ENCODE results near the gene PKN1. TPM values are rescaled to one million over a fixed set of nuclear protein-coding genes. Genes with fewer than 3 reads are reported as not detected.

Gene PKN1
- total and polyA plus RNA-seq, 2 experiments from 2014 or later: 86.8 to 201 TPM

- TF ChIP-seq REST (IDR thresholded peaks at IDR 0.05; ENCODE audit: unreplicated experiment) (no peak), CTCF (conservative IDR thresholded peaks at IDR 0.05; ENCODE audit: low read depth in 2 of 2) (no peak), ETS1 (IDR thresholded peaks at IDR 0.05) (no peak), JUNB (IDR thresholded peaks at IDR 0.05; ENCODE audit: unreplicated experiment) (no peak)
These were observed 83.8 kb downstream of the PKN1 start (continued) for GRCh38 chr19:14516746-14517438.

GRCh38 chr19:14517446-14517839 lies 84.3 kb downstream of the PKN1 start:
- DNase-seq (ENCODE audit: low spot score) (no peak), ATAC-seq (no peak)
- Histone ChIP-seq H3K4me3 (peak overlapping the region; percentile 97), H3K27me3 (ENCODE audit: insufficient read depth) (no peaks in the 10 kb centered on the region), H3K27ac (ENCODE audit: low read depth) (no peak overlapping the region), H3F3A (replicated peaks; ENCODE audit: low read depth) (peaks cover 37% of the 10 kb centered on the region), H3K79me2 (replicated peaks; ENCODE audit: insufficient read depth) (peaks cover 31% of the 10 kb centered on the region), H3K9me2 (ENCODE audit: insufficient read depth) (no peaks in the 10 kb centered on the region), H3K4me1 (ENCODE audit: insufficient read depth) (peaks cover 11% of the 10 kb centered on the region; the same call in 1 of the 2 replicates), H2AFZ (no peak overlapping the region), H3K36me3 (ENCODE audit: insufficient read depth) (peaks cover 3% of the 10 kb centered on the region), H4K20me1 (replicated peaks; ENCODE audit: insufficient read depth) (peaks cover 24% of the 10 kb centered on the region; the same call in 1 of the 2 replicates), H3K4me2 (peak overlapping the region; percentile 99)
- Mint-ChIP-seq H3K4me3 (peak overlapping the region; percentile 93), H3K36me3 (ENCODE audit: low read depth) (peaks cover 34% of the 10 kb centered on the region), H3K4me1 (peaks cover 26% of the 10 kb centered on the region), H3K27me3 (ENCODE audit: insufficient read depth, low read depth, poor library complexity) (peaks cover 11% of the 10 kb centered on the region), H3K9me3 (no peaks in the 10 kb centered on the region; the same call in 2 of the 3 replicates), H3K27ac (peak overlapping the region; percentile 81)
- TF ChIP-seq JUNB (IDR thresholded peaks at IDR 0.05; ENCODE audit: unreplicated experiment) (no peak), ZNF331 (CRISPR knock-in tag; IDR thresholded peaks at IDR 0.05; ENCODE audit: low read depth) (no peak), REST (IDR thresholded peaks at IDR 0.05; ENCODE audit: unreplicated experiment) (no peak), ETS1 (IDR thresholded peaks at IDR 0.05) (no peak), EZH2phosphoT487 (IDR thresholded peaks at IDR 0.05; ENCODE audit: unreplicated experiment) (no peak), ZNF114 (CRISPR knock-in tag; IDR thresholded peaks at IDR 0.05) (no peak), CREB1 (CRISPR knock-in tag; IDR thresholded peaks at IDR 0.05; ENCODE audit: low read depth) (no peak), EZH2 (IDR thresholded peaks at IDR 0.05; ENCODE audit: low read depth, unreplicated experiment) (no peak), POLR2AphosphoS5 (IDR thresholded peaks at IDR 0.05; ENCODE audit: low read depth) (no peak), STAT1 (IDR thresholded peaks at IDR 0.05; ENCODE audit: unreplicated experiment) (no peak), NANOG (IDR thresholded peaks at IDR 0.05; ENCODE audit: borderline replicate concordance) (no peak), CTCF (conservative IDR thresholded peaks at IDR 0.05; ENCODE audit: low read depth in 2 of 2) (no peak)
